ENCODE data around the gene FOXK1. TPM values are rescaled to one million over a fixed set of nuclear protein-coding genes. Genes with fewer than 3 reads are reported as not detected.
A peak's percentile ranks its signal among the peaks of the same experiment; 100 is the strongest.

FOXK1 gene
- total and polyA plus RNA-seq, 9 of the 15 experiments (the other 6 are each of a cell fraction or from before 2014, with no cell fraction given): 0.32 to 45.5 (median 8.1) TPM

DNA sequence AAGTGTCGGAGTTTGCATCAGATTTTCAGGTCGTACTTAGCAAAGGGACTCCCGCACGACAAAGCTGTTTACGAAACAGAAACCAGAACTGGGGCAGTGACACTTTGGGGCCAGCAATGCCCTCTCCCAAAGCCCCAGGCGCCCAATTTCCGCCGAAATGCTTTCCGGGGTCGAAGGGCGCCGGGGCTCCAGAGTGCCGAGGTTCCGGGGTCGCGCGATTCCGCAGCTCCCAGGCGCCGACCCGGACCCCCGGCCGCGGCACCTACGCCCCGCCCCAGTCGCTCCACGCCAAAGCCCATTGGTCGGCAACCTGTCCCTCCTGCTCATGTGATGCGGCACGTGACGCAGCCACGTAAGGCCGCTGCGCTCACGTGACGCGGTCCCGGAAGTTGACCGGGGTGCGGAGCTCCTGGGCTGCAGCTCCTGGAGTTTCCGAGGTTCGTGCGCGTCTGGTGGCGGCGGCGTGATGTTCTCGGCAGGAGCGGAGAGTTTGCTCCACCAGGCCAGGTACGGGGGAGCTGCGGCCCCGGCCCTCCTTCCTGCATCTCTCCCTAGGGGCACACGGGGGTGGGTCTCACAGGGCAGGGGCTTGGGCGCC is 93.3 kb downstream of the FOXK1 start, which contains the start of gene AP5Z1 (continued):
- TF ChIP-seq, protein P1, sequence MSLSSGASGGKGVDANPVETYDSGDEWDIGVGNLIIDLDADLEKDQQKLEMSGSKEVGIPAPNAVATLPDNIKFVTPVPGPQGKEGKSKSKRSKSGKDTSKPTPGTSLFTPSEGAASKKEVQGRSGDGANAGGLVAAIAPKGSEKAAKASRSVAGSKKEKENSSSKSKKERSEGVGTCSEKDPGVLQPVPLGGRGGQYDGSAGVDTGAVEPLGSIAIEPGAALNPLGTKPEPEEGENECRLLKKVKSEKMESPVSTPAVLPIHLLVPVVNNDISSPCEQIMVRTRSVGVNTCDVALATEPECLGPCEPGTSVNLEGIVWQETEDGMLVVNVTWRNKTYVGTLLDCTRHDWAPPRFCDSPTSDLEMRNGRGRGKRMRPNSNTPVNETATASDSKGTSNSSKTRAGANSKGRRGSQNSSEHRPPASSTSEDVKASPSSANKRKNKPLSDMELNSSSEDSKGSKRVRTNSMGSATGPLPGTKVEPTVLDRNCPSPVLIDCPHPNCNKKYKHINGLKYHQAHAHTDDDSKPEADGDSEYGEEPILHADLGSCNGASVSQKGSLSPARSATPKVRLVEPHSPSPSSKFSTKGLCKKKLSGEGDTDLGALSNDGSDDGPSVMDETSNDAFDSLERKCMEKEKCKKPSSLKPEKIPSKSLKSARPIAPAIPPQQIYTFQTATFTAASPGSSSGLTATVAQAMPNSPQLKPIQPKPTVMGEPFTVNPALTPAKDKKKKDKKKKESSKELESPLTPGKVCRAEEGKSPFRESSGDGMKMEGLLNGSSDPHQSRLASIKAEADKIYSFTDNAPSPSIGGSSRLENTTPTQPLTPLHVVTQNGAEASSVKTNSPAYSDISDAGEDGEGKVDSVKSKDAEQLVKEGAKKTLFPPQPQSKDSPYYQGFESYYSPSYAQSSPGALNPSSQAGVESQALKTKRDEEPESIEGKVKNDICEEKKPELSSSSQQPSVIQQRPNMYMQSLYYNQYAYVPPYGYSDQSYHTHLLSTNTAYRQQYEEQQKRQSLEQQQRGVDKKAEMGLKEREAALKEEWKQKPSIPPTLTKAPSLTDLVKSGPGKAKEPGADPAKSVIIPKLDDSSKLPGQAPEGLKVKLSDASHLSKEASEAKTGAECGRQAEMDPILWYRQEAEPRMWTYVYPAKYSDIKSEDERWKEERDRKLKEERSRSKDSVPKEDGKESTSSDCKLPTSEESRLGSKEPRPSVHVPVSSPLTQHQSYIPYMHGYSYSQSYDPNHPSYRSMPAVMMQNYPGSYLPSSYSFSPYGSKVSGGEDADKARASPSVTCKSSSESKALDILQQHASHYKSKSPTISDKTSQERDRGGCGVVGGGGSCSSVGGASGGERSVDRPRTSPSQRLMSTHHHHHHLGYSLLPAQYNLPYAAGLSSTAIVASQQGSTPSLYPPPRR (CRISPR knock-in tag; IDR thresholded peaks at IDR 0.05; ENCODE audit: borderline replicate concordance): no peak
- TF ChIP-seq TEAD1 (CRISPR knock-in tag; IDR thresholded peaks at IDR 0.05): peak in 1 of 2 experiments; percentile 36; a peak in 1 of 4 replicates
- TF ChIP-seq, protein P2, sequence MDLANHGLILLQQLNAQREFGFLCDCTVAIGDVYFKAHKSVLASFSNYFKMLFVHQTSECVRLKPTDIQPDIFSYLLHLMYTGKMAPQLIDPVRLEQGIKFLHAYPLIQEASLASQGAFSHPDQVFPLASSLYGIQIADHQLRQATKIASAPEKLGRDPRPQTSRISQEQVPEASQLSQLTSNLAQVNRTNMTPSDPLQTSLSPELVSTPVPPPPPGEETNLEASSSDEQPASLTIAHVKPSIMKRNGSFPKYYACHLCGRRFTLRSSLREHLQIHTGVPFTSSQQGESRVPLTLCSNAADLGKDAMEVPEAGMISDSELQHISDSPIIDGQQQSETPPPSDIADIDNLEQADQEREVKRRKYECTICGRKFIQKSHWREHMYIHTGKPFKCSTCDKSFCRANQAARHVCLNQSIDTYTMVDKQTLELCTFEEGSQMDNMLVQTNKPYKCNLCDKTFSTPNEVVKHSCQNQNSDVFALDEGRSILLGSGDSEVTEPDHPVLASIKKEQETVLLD (IDR thresholded peaks at IDR 0.05): peak; percentile 50; the same call in 1 of the 2 replicates
- peak; percentile 88 for TF ChIP-seq ETV1 (tag; conservative IDR thresholded peaks at IDR 0.05; ENCODE audit: low read depth)
- TF ChIP-seq, protein P3, sequence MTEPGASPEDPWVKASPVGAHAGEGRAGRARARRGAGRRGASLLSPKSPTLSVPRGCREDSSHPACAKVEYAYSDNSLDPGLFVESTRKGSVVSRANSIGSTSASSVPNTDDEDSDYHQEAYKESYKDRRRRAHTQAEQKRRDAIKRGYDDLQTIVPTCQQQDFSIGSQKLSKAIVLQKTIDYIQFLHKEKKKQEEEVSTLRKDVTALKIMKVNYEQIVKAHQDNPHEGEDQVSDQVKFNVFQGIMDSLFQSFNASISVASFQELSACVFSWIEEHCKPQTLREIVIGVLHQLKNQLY (CRISPR knock-in tag; conservative IDR thresholded peaks at IDR 0.05): 0 out of 4 replicates have a peak, but pooled peaks of 1 of the 2 experiments have one; percentile 50
- 0 out of 2 replicates have a peak, but pooled peaks have one; percentile 20 for TF ChIP-seq ZSCAN29 (IDR thresholded peaks at IDR 0.05)
- TF ChIP-seq, protein P4, sequence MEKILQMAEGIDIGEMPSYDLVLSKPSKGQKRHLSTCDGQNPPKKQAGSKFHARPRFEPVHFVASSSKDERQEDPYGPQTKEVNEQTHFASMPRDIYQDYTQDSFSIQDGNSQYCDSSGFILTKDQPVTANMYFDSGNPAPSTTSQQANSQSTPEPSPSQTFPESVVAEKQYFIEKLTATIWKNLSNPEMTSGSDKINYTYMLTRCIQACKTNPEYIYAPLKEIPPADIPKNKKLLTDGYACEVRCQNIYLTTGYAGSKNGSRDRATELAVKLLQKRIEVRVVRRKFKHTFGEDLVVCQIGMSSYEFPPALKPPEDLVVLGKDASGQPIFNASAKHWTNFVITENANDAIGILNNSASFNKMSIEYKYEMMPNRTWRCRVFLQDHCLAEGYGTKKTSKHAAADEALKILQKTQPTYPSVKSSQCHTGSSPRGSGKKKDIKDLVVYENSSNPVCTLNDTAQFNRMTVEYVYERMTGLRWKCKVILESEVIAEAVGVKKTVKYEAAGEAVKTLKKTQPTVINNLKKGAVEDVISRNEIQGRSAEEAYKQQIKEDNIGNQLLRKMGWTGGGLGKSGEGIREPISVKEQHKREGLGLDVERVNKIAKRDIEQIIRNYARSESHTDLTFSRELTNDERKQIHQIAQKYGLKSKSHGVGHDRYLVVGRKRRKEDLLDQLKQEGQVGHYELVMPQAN (IDR thresholded peaks at IDR 0.05; ENCODE audit: borderline replicate concordance): peak; percentile 98
- TF ChIP-seq RFX5 (IDR thresholded peaks at IDR 0.05; ENCODE audit: low read depth, low read length): no peak
- TF ChIP-seq NR2C1 (IDR thresholded peaks at IDR 0.05): peak; percentile 95
- peak; percentile 97 for TF ChIP-seq NR2C1 (tag; IDR thresholded peaks at IDR 0.05)
- no peak for TF ChIP-seq TCF3 (CRISPR knock-in tag; IDR thresholded peaks at IDR 0.05)
- TF ChIP-seq ZNF584 (CRISPR knock-in tag; IDR thresholded peaks at IDR 0.05; ENCODE audit: low read depth): no peak
- TF ChIP-seq HNRNPH1 (optimal IDR thresholded peaks at IDR 0.05; ENCODE audit: low read depth, low read length): no peak
- peak; percentile 22; the same call in 1 of the 2 replicates for TF ChIP-seq ZNF12 (CRISPR knock-in tag; IDR thresholded peaks at IDR 0.05)
- TF ChIP-seq YY1 (IDR thresholded peaks at IDR 0.05; ENCODE audit: borderline replicate concordance in 1 of 3, control insufficient read depth in 1 of 3, extremely low read depth in 1 of 3, insufficient read depth in 3 of 3, insufficient read length in 1 of 3, insufficient replicate concordance in 2 of 3, low read depth in 1 of 3, low read length in 2 of 3): peak in 2 of 3 experiments; percentile 6 to 54
- peak; percentile 78 to 82 for TF ChIP-seq MAZ (CRISPR knock-in tag; conservative IDR thresholded peaks at IDR 0.05 in 1 of 2, IDR thresholded peaks at IDR 0.05 in 1 of 2)
- TF ChIP-seq SMARCB1 (IDR thresholded peaks at IDR 0.05; ENCODE audit: insufficient read length, low read depth): no peak

Measured in K562 (cell line).